Left lung (tissue), 10 donors: ENCODE data around the gene CACNA2D3. TPM values are rescaled to one million over a fixed set of nuclear protein-coding genes. Genes with fewer than 3 reads are reported as not detected.

Experiments
- ATAC-seq: fragments of 200-7000 bp; cut with Tn5 transposase; one replicate; pipeline ENCODE4 v1.9.1; 2020; ENCODE audit warnings: moderate library complexity
- DNase-seq, 4 donors: peaks; one replicate each; pipeline ENCODE4 v3.0.0-alpha.2; 2013 to 2020
- H3K27ac ChIP-seq, 2 donors: fragments of 200-600 bp; sonication (generic) in 1 of 2; one replicate each; pipeline versions ENCODE4 v1.5.0 to v1.8.0; 2020 to 2021
- H3K27me3 ChIP-seq, 2 donors: fragments of 200-600 bp; sonication (generic) in 1 of 2; one replicate each; pipeline versions ENCODE4 v1.5.0 to v1.8.0; 2020 to 2021
- H3K36me3 ChIP-seq, 2 donors: fragments of 200-600 bp; sonication (generic) in 1 of 2; one replicate each; pipeline versions ENCODE4 v1.5.0 to v1.8.0; 2020 to 2021
- H3K4me1 ChIP-seq, 2 donors: fragments of 200-600 bp; one replicate each; pipeline ENCODE4 v1.8.0; 2021
- H3K4me3 ChIP-seq, 2 donors: fragments of 200-600 bp; sonication (generic) in 1 of 2; one replicate each; pipeline versions ENCODE4 v1.5.0 to v1.8.0; 2020 to 2021; ENCODE audit warnings: mild to moderate bottlenecking in 1 of 2
- H3K9me3 ChIP-seq, 2 donors: fragments of 200-600 bp; sonication (generic) in 1 of 2; one replicate each; pipeline versions ENCODE4 v1.5.0 to v1.8.0; 2020 to 2021
- CTCF ChIP-seq, 2 donors: fragments of 200-600 bp; sonication (generic) in 1 of 2; IDR thresholded peaks; one replicate each; pipeline versions ENCODE4 v1.5.0 to v1.8.0; 2021; ENCODE audit warnings: antibody characterized with exemption in 2 of 2
- intact Hi-C, 2 donors: fragments of 100-400 bp; cut with DNase I; formaldehyde crosslinking; loops; one replicate each; pipeline versions ENCODE4 v1.11.2 to v1.14.2; 2022
- polyA plus RNA-seq, 6 donors: library from polyadenylated mRNA; unstranded; fragments of 120-200 nt; gene quantifications; one replicate each; pipeline ENCODE4 v1.2.1, GENCODE V29; 2013; ENCODE audit not compliant: insufficient read length in 6 of 6
- total RNA-seq, 2 donors: library from RNA; stranded (reverse); fragmentation: NEBNext Ultra II Directional; extraction: Animal tissue kit (Norgen Biotek cat#: 25700); gene quantifications; one replicate each; pipeline ENCODE4 v1.2.1, GENCODE V29; 2021
- donor health status: DM: no; HTN: yes; CAD: no.
- donor health status: DM: no; HTN: no; CAD: no.

Gene CACNA2D3
- total and polyA plus RNA-seq, 8 donors: 1.1 to 2.7 (median 1.5) TPM

GRCh38 chr3:54756330-54756731 is 634.0 kb downstream of the CACNA2D3 start:
- no peaks in the 10 kb centered on the region for H3K9me3 ChIP-seq

GRCh38 chr3:54758461-54758860 is 636.1 kb downstream of the CACNA2D3 start:
- Histone ChIP-seq H3K27me3 (no peaks in the 10 kb centered on the region), H3K4me1 (no peaks in the 10 kb centered on the region), H3K9me3 (no peaks in the 10 kb centered on the region), H3K27ac (no peak overlapping the region), H3K4me3 (no peak overlapping the region), H3K36me3 (no peaks in the 10 kb centered on the region)
- intact Hi-C loops: no loop called here
- ATAC-seq (no peak), DNase-seq (no peak)
- TF ChIP-seq CTCF (IDR thresholded peaks at IDR 0.05): no peak

More at GRCh38 chr3:54756330-54756731, 634.0 kb downstream of the CACNA2D3 start:
- no peak for TF ChIP-seq CTCF (IDR thresholded peaks at IDR 0.05)
- H3K27ac ChIP-seq: no peak overlapping the region
- H3K4me1 ChIP-seq: no peaks in the 10 kb centered on the region
- H3K4me3 ChIP-seq: no peak overlapping the region
- no peaks in the 10 kb centered on the region for H3K36me3 ChIP-seq
- ATAC-seq (no peak), DNase-seq (no peak)
- H3K27me3 ChIP-seq: no peaks in the 10 kb centered on the region
- intact Hi-C loops: no loop called here

- no peaks in the 10 kb centered on the region for H3K27me3 ChIP-seq
- TF ChIP-seq CTCF (IDR thresholded peaks at IDR 0.05): no peak
- ATAC-seq: no peak
- no peak overlapping the region for H3K4me3 ChIP-seq
- no peaks in the 10 kb centered on the region for H3K4me1 ChIP-seq
- intact Hi-C loops: no loop called here
- DNase-seq: no peak
- no peak overlapping the region for H3K27ac ChIP-seq
- H3K36me3 ChIP-seq: no peaks in the 10 kb centered on the region
- no peaks in the 10 kb centered on the region for H3K9me3 ChIP-seq
Observed at GRCh38 chr3:54759166-54759565, 636.8 kb downstream of the CACNA2D3 start.

GRCh38 chr3:54760201-54760600 is 637.8 kb downstream of the CACNA2D3 start:
- no peak overlapping the region for H3K4me3 ChIP-seq
- no peak for DNase-seq
- ATAC-seq: no peak
- intact Hi-C loops: no loop called here
- no peak overlapping the region for H3K27ac ChIP-seq
- H3K4me1 ChIP-seq: no peaks in the 10 kb centered on the region
- no peaks in the 10 kb centered on the region for H3K27me3 ChIP-seq
- TF ChIP-seq CTCF (IDR thresholded peaks at IDR 0.05): no peak
- H3K9me3 ChIP-seq: no peaks in the 10 kb centered on the region
- H3K36me3 ChIP-seq: no peaks in the 10 kb centered on the region

GRCh38 chr3:54761637-54762036 is 639.3 kb downstream of the CACNA2D3 start:
- ATAC-seq (no peak), DNase-seq (no peak)
- Histone ChIP-seq H3K9me3 (no peaks in the 10 kb centered on the region), H3K36me3 (no peaks in the 10 kb centered on the region), H3K4me1 (no peaks in the 10 kb centered on the region), H3K27me3 (no peaks in the 10 kb centered on the region), H3K4me3 (no peak overlapping the region), H3K27ac (no peak overlapping the region)
- intact Hi-C loops: no loop called here
- no peak for TF ChIP-seq CTCF (IDR thresholded peaks at IDR 0.05)
